NCI-H187 treated with DMSO at 0.1 percent for 48 hours (cell line): ENCODE data around the gene TMEM126B.

Source experiments
- DNase-seq: peaks from one replicate; lab custom pipeline; 2025; lab: John Stamatoyannopoulos, UW

TMEM126B gene

GRCh38 chr11:85682330-85683305 is 54.2 kb downstream of the TMEM126B start:
- DNase-seq, result peak; percentile 5

- no peak for DNase-seq
These were observed 56.9 kb downstream of the TMEM126B start for GRCh38 chr11:85685125-85685819.

- DNase-seq, result peak; percentile 86
These were observed 57.5 kb downstream of the TMEM126B start, which contains the start of gene CCDC89 for GRCh38 chr11:85685820-85686459. Gene CCDC89 (minus strand): TSS chr11:85686195. CDS start chr11:85686130, 65 bp downstream.
